Fibroblast of lung (primary cell): ENCODE data around the gene SPATA32.
A peak's percentile ranks its signal among the peaks of the same experiment; 100 is the strongest.

Source experiments
- EZH2 ChIP-seq: IDR thresholded peaks from 2 replicates; pipeline ENCODE4 v1.5.1; 2012; ENCODE audit warnings: low read length, control low read depth, mild to moderate bottlenecking; ENCODE audit errors: missing control alignments
- TF ChIP-seq, protein P1 (sequence below), 2 donors: IDR thresholded peaks in 1 of 2; conservative IDR thresholded peaks in 1 of 2; 1 replicate in 1 of 2; 2 replicates in 1 of 2; pipeline ENCODE4 v1.5.1; 2011 to 2012; ENCODE audit warnings: low read length in 2 of 2, control low read depth in 1 of 2, inconsistent platforms in 1 of 2, low read depth in 1 of 2, mild to moderate bottlenecking in 1 of 2

- TF ChIP-seq, protein P1, sequence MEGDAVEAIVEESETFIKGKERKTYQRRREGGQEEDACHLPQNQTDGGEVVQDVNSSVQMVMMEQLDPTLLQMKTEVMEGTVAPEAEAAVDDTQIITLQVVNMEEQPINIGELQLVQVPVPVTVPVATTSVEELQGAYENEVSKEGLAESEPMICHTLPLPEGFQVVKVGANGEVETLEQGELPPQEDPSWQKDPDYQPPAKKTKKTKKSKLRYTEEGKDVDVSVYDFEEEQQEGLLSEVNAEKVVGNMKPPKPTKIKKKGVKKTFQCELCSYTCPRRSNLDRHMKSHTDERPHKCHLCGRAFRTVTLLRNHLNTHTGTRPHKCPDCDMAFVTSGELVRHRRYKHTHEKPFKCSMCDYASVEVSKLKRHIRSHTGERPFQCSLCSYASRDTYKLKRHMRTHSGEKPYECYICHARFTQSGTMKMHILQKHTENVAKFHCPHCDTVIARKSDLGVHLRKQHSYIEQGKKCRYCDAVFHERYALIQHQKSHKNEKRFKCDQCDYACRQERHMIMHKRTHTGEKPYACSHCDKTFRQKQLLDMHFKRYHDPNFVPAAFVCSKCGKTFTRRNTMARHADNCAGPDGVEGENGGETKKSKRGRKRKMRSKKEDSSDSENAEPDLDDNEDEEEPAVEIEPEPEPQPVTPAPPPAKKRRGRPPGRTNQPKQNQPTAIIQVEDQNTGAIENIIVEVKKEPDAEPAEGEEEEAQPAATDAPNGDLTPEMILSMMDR (conservative IDR thresholded peaks at IDR 0.05 in 1 of 2, IDR thresholded peaks at IDR 0.05 in 1 of 2; ENCODE audit: low read depth in 1 of 2, low read length in 2 of 2): peak; percentile 28 to 59
- no peak for TF ChIP-seq EZH2
These were observed 9.0 kb upstream of the SPATA32 start for GRCh38 chr17:45270828-45271418.
